ENCODE results near the gene PSORS1C1.

The PSORS1C1 gene

DNA sequence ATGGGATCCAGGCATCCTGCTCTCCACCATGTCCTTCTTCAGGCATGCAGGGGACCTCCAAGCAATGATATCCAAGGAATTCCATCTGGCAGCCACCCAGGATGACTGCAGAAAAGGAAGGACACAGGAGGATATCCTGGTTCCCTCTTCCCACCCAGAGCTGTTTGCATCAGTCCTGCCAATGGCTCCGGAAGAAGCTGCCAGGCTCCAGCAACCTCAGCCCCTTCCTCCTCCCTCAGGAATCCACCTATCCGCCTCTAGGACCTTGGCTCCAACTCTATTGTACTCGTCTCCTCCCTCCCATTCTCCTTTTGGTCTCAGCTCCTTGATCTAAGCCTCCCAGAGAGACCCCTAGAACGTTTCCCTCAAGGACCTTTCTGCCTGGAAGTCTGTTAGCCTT lies 25.0 kb downstream of the PSORS1C1 start:
- H3K4me1 ChIP-seq = peaks cover 0 to 15% (median 4%) of the 10 kb centered on the region in 4 donors
- H3K27me3 ChIP-seq = peaks cover 0 to 10% of the 10 kb centered on the region in 2 donors
- H3K27ac ChIP-seq = no peak overlapping the region
- no peak for DNase-seq
- TF ChIP-seq, protein P1, sequence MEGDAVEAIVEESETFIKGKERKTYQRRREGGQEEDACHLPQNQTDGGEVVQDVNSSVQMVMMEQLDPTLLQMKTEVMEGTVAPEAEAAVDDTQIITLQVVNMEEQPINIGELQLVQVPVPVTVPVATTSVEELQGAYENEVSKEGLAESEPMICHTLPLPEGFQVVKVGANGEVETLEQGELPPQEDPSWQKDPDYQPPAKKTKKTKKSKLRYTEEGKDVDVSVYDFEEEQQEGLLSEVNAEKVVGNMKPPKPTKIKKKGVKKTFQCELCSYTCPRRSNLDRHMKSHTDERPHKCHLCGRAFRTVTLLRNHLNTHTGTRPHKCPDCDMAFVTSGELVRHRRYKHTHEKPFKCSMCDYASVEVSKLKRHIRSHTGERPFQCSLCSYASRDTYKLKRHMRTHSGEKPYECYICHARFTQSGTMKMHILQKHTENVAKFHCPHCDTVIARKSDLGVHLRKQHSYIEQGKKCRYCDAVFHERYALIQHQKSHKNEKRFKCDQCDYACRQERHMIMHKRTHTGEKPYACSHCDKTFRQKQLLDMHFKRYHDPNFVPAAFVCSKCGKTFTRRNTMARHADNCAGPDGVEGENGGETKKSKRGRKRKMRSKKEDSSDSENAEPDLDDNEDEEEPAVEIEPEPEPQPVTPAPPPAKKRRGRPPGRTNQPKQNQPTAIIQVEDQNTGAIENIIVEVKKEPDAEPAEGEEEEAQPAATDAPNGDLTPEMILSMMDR (IDR thresholded peaks at IDR 0.05) = no peak
- no peaks in the 10 kb centered on the region for H3K9me3 ChIP-seq
- H3K4me3 ChIP-seq = no peak overlapping the region
- peaks cover 0 to 20% (median 0%) of the 10 kb centered on the region in 3 donors for H3K36me3 ChIP-seq
- intact Hi-C loops (cut with DNase I; ENCODE audit: low total_unique reads) = loop anchor here (5.0 kb wide), 2 partner anchors 53 to 573 kb away; no protein-coding TSS in a partner anchor

DNA sequence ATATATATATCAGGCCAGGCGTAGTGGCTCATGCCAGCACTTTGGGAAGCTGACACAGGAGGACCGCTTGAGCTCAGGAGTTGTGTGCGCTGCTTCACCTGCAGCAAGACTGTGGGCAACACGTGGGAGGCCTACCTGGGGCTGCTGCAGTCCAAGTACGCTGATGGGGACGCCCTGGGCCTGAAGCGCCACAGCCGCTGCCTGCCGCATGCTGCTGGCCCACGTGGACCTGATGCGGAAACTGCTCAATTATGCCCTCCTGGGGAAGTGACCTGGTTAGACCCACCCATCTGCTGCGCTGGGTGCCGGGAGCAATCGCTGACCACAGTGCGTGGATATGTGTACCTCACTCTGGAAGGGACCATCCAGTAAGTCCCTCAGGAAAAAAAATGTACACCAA lies 26.0 kb downstream of the PSORS1C1 start:
- DNase-seq = no peak
- peaks cover 0 to 30% (median 6%) of the 10 kb centered on the region in 3 donors for H3K36me3 ChIP-seq
- peaks cover 0 to 10% of the 10 kb centered on the region in 2 donors for H3K27me3 ChIP-seq
- TF ChIP-seq, protein P1 (IDR thresholded peaks at IDR 0.05) = no peak
- intact Hi-C loops (cut with DNase I; ENCODE audit: low total_unique reads) = loop anchor here (2.0 kb wide), 1 partner anchor 214 kb away; no protein-coding TSS in a partner anchor
- no peak overlapping the region for H3K27ac ChIP-seq
- H3K4me1 ChIP-seq = peaks cover 0 to 15% (median 4%) of the 10 kb centered on the region in 4 donors
- H3K9me3 ChIP-seq = no peaks in the 10 kb centered on the region
- H3K4me3 ChIP-seq = no peak overlapping the region

DNA sequence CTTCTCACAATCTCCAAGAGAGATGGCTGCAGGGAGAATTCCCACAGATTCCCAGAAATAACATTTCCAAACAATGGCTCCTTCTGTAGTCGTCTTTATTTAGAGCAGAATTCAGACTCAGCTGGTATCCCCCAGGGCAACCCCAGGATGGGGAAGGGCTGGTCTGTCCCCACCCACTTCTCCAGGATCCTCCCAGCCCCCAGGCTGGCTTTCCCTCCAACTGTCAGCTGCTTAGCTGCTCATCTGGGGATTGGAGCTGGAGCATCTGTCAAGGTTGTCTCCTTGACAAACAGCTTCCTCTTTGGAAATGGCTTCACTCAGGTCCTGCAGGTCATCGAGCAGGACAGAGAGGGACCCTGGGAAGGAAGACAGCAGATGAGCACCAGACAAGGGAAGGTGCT lies 27.8 kb downstream of the PSORS1C1 start:
- peaks cover 0 to 40% (median 6%) of the 10 kb centered on the region in 3 donors for H3K36me3 ChIP-seq
- H3K9me3 ChIP-seq = no peaks in the 10 kb centered on the region
- peaks cover 0 to 10% of the 10 kb centered on the region in 2 donors for H3K27me3 ChIP-seq
- no peak for DNase-seq
- peaks cover 0 to 13% (median 4%) of the 10 kb centered on the region in 4 donors for H3K4me1 ChIP-seq
- TF ChIP-seq, protein P1 (IDR thresholded peaks at IDR 0.05) = no peak
- H3K27ac ChIP-seq = no peak overlapping the region
- H3K4me3 ChIP-seq = no peak overlapping the region
- intact Hi-C loops (cut with DNase I; ENCODE audit: low total_unique reads) = no loop called here

DNA sequence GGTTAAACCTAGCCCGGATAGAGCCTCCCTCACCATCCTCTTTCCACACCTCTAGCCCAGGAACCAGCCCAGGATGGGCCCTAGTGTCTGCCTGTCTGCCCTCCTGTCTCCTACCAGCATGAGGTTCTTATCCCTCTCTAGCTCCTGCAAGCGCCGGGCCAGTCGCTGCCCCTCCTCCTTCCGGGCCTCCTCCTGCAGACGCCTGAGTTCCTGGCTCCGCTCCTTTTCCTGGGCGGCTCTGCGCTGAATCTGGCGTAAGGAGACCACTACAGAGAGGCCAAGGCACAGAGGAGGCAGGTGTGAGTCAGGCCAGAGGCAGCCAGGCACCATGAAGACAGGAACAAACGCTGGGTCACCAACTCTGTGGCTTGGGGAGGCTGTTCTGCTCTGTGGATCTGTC lies 28.5 kb downstream of the PSORS1C1 start:
- H3K27ac ChIP-seq = peak overlapping the region in 1 of 2 donors; percentile 25
- H3K4me1 ChIP-seq = peaks cover 0 to 5% (median 1%) of the 10 kb centered on the region in 4 donors
- H3K9me3 ChIP-seq = no peaks in the 10 kb centered on the region
- peaks cover 0 to 40% (median 6%) of the 10 kb centered on the region in 3 donors for H3K36me3 ChIP-seq
- TF ChIP-seq, protein P1 (IDR thresholded peaks at IDR 0.05) = no peak
- no peak overlapping the region for H3K4me3 ChIP-seq
- DNase-seq = peak in 1 of 2 donors; percentile 83
- H3K27me3 ChIP-seq = peaks cover 0 to 6% of the 10 kb centered on the region in 2 donors
- intact Hi-C loops (cut with DNase I; ENCODE audit: low total_unique reads) = no loop called here

DNA sequence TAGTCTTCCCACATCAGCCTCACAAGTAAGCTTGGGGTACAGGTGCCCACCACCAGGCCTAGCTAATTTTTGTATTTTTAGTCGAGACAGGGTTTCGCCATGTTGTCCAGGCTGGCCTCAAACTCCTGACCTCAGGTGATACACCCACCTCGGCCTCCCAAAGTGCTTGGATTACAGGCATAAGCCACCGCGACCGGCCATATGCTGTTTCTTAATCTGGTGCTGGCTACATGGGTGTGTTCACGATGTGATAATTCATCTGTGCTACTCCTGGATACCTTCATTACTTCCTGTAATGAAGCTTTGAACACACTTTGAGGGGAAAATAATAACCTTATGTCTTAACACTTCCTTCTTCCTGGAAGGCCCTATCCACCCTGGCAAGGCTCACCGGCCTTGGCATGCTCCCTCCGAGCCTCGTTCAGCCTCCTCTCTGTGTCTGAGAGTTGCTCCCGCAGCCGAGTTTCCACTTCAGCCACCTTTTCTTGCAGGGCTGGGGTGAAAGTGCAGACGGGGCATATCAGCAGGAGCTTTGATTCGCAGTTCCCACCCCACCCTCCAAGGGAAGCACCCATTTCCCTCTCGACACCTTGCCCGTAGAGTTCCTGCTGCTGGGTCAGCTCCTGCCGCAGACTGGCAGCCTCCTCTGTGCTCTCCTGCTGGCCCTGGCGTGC lies 29.8 kb downstream of the PSORS1C1 start:
- Histone ChIP-seq H3K27ac (no peak overlapping the region), H3K4me3 (no peak overlapping the region), H3K4me1 (peaks cover 0 to 5% (median 1%) of the 10 kb centered on the region in 4 donors), H3K27me3 (no peaks in the 10 kb centered on the region), H3K36me3 (peaks cover 0 to 48% (median 10%) of the 10 kb centered on the region in 3 donors), H3K9me3 (no peaks in the 10 kb centered on the region)
- TF ChIP-seq, protein P1 (IDR thresholded peaks at IDR 0.05) = no peak
- intact Hi-C loops (cut with DNase I; ENCODE audit: low total_unique reads) = no loop called here
- no peak for DNase-seq

Measured in tibial artery (tissue), 4 donors.